Trophoblast cell (in vitro differentiated cells and primary cell): ENCODE data around the gene CTDP1.
"Not testable (repeated sequence)": the region's sequence is repeated elsewhere in the genome, so short reads cannot be mapped to it uniquely, and the experiment has no call there.

Source experiments
- DNase-seq, 2 donors: peaks; one replicate each; pipeline ENCODE4 v3.0.0-alpha.2; 2016
- H2AFZ ChIP-seq: 2 replicates; pipeline ENCODE4 v1.6.1; 2013; ENCODE audit warnings: low read length, moderate library complexity, mild to moderate bottlenecking; ENCODE audit not compliant: insufficient read depth, poor library complexity
- H2AK5ac ChIP-seq: 2 replicates; pipeline ENCODE4 v1.6.1; 2013; ENCODE audit warnings: mild to moderate bottlenecking, low read length
- H2BK120ac ChIP-seq: 2 replicates; pipeline ENCODE4 v1.6.1; 2013; ENCODE audit warnings: low read length, mild to moderate bottlenecking, moderate library complexity; ENCODE audit not compliant: insufficient read depth, poor library complexity
- H2BK12ac ChIP-seq: 2 replicates; pipeline ENCODE4 v1.6.1; 2013; ENCODE audit warnings: mild to moderate bottlenecking, low read length, moderate library complexity
- H2BK5ac ChIP-seq: 2 replicates; pipeline ENCODE4 v1.6.1; 2013; ENCODE audit warnings: low read length, low read depth, moderate library complexity, mild to moderate bottlenecking; ENCODE audit not compliant: poor library complexity
- H3K14ac ChIP-seq: 2 replicates; pipeline ENCODE4 v1.6.1; 2013; ENCODE audit warnings: mild to moderate bottlenecking, low read length
- H3K18ac ChIP-seq: 2 replicates; pipeline ENCODE4 v1.6.1; 2013; ENCODE audit warnings: mild to moderate bottlenecking, low read length
- H3K23ac ChIP-seq: 2 replicates; pipeline ENCODE4 v1.6.1; 2013; ENCODE audit warnings: low read length
- H3K27ac ChIP-seq: 2 replicates; pipeline ENCODE4 v1.5.1; 2013; ENCODE audit warnings: low read depth, mild to moderate bottlenecking, inconsistent platforms, low read length, moderate library complexity
- H3K27me3 ChIP-seq: 2 replicates; pipeline ENCODE4 v1.6.1; 2013; ENCODE audit warnings: inconsistent platforms, mild to moderate bottlenecking, low read length, moderate library complexity; ENCODE audit not compliant: insufficient read depth
- H3K36me3 ChIP-seq, 2 experiments: 1 replicate in 1 of 2; 2 replicates in 1 of 2; pipeline ENCODE4 v1.6.1; 2013; ENCODE audit warnings: low read length in 2 of 2, mild to moderate bottlenecking in 2 of 2, moderate library complexity in 1 of 2; ENCODE audit not compliant: insufficient read depth in 2 of 2, control insufficient read depth in 1 of 2
- H3K4ac ChIP-seq: 2 replicates; pipeline ENCODE4 v1.6.1; 2013; ENCODE audit warnings: low read depth, mild to moderate bottlenecking, low read length, moderate library complexity
- H3K4me1 ChIP-seq, 2 experiments: 1 replicate in 1 of 2; 2 replicates in 1 of 2; pipeline ENCODE4 v1.6.1; 2013; ENCODE audit warnings: low read length in 2 of 2, mild to moderate bottlenecking in 2 of 2, moderate library complexity in 1 of 2; ENCODE audit not compliant: insufficient read depth in 2 of 2, control insufficient read depth in 1 of 2
- H3K4me2 ChIP-seq: 2 replicates; pipeline ENCODE4 v1.6.1; 2013; ENCODE audit warnings: inconsistent platforms, mild to moderate bottlenecking, low read length, moderate library complexity
- H3K4me3 ChIP-seq: 2 replicates; pipeline ENCODE4 v1.5.1; 2013; ENCODE audit warnings: mild to moderate bottlenecking, low read depth, low read length, inconsistent platforms
- H3K79me1 ChIP-seq: one replicate; pipeline ENCODE4 v1.6.1; 2013; ENCODE audit warnings: low read length
- H3K79me2 ChIP-seq: 2 replicates; pipeline ENCODE4 v1.6.1; 2013; ENCODE audit warnings: low read length, mild to moderate bottlenecking; ENCODE audit not compliant: control insufficient read depth, insufficient read depth, poor library complexity
- H3K9ac ChIP-seq: 2 replicates; pipeline ENCODE4 v1.6.1; 2013; ENCODE audit warnings: mild to moderate bottlenecking, low read length
- H3K9me3 ChIP-seq: 2 replicates; pipeline ENCODE4 v1.6.1; 2013; ENCODE audit warnings: low read depth, mild to moderate bottlenecking, control low read depth, inconsistent platforms, low read length; ENCODE audit not compliant: insufficient read depth
- H4K12ac ChIP-seq: 2 replicates; pipeline ENCODE4 v1.6.1; 2013; ENCODE audit warnings: low read depth, mild to moderate bottlenecking, low read length, moderate library complexity
- H4K8ac ChIP-seq: 2 replicates; pipeline ENCODE4 v1.6.1; 2013; ENCODE audit warnings: low read depth, mild to moderate bottlenecking, low read length, moderate library complexity
- H4K91ac ChIP-seq: one replicate; pipeline ENCODE4 v1.6.1; 2013; ENCODE audit warnings: low read depth, mild to moderate bottlenecking, low read length, moderate library complexity
- WGBS: extraction: QIAGEN DNeasy Blood & Tissue Kit; methylation state at CpG from one replicate; pipeline ENCODE4 v1.1.7; 2013; ENCODE audit warnings: missing lambda C conversion rate; ENCODE audit not compliant: insufficient read length, insufficient coverage; ENCODE audit errors: extremely low coverage; 5-methylcytosine and 5-hydroxymethylcytosine counted together

Gene CTDP1

GRCh38 chr18:79694206-79694894 lies 14.7 kb downstream of the CTDP1 start:
- not testable (repeated sequence) for H3K4ac ChIP-seq, H3K4me1 ChIP-seq, H3K4me3 ChIP-seq, H3K23ac ChIP-seq, H4K91ac ChIP-seq, H3K79me1 ChIP-seq, H3K18ac ChIP-seq, H3K9ac ChIP-seq, H3K27ac ChIP-seq, H3K27me3 ChIP-seq, H3K9me3 ChIP-seq, H3K79me2 ChIP-seq, H3K4me2 ChIP-seq, H2BK12ac ChIP-seq, H2BK120ac ChIP-seq, H2AK5ac ChIP-seq, H2AFZ ChIP-seq, H3K14ac ChIP-seq, H4K12ac ChIP-seq, H2BK5ac ChIP-seq, DNase-seq, H4K8ac ChIP-seq
- no CpG with 5 or more reads among the region's 32 CpGs for WGBS
- H3K36me3 ChIP-seq, result peaks cover 34 to 36% of the 10 kb centered on the region in 2 experiments

GRCh38 chr18:79694895-79695213 lies 15.3 kb downstream of the CTDP1 start:
- H2BK12ac ChIP-seq, result no peak overlapping the region
- no peaks in the 10 kb centered on the region for H3K4me1 ChIP-seq
- H3K36me3 ChIP-seq, result peaks cover 36 to 38% of the 10 kb centered on the region in 2 experiments
- H3K4ac ChIP-seq, result no peak overlapping the region
- no peak overlapping the region for H2BK5ac ChIP-seq
- no peak overlapping the region for H3K9ac ChIP-seq
- H4K8ac ChIP-seq, result no peak overlapping the region
- peaks cover 10% of the 10 kb centered on the region for H3K79me2 ChIP-seq
- H2AFZ ChIP-seq, result no peak overlapping the region
- H2AK5ac ChIP-seq, result no peak overlapping the region
- DNase-seq, result no peak
- H3K18ac ChIP-seq, result no peak overlapping the region
- no CpG with 5 or more reads among the region's 3 CpGs for WGBS
- no peaks in the 10 kb centered on the region for H3K9me3 ChIP-seq
- H4K12ac ChIP-seq, result no peak overlapping the region
- H3K4me3 ChIP-seq, result no peak overlapping the region
- no peak overlapping the region for H2BK120ac ChIP-seq
- H3K27me3 ChIP-seq, result no peaks in the 10 kb centered on the region
- H4K91ac ChIP-seq, result no peak overlapping the region
- H3K79me1 ChIP-seq, result no peaks in the 10 kb centered on the region
- H3K4me2 ChIP-seq, result no peak overlapping the region
- no peak overlapping the region for H3K23ac ChIP-seq
- H3K14ac ChIP-seq, result no peak overlapping the region
- H3K27ac ChIP-seq, result no peak overlapping the region

- H3K36me3 ChIP-seq, result peaks cover 36 to 41% of the 10 kb centered on the region in 2 experiments
These were observed 15.7 kb downstream of the CTDP1 start for GRCh38 chr18:79695269-79695668.

GRCh38 chr18:79695856-79696850 lies 16.6 kb downstream of the CTDP1 start:
- Histone ChIP-seq H2AFZ (no peak overlapping the region), H3K14ac (no peak overlapping the region), H3K79me1 (no peaks in the 10 kb centered on the region), H3K4me3 (no peak overlapping the region), H3K79me2 (peaks cover 4% of the 10 kb centered on the region), H4K12ac (no peak overlapping the region), H2AK5ac (no peak overlapping the region), H3K27ac (no peak overlapping the region), H3K9me3 (no peaks in the 10 kb centered on the region), H4K91ac (no peak overlapping the region), H3K4me1 (no peaks in the 10 kb centered on the region), H2BK120ac (no peak overlapping the region), H3K36me3 (peaks cover 38 to 45% of the 10 kb centered on the region in 2 experiments), H3K4ac (no peak overlapping the region), H3K4me2 (no peak overlapping the region), H3K23ac (no peak overlapping the region), H3K9ac (no peak overlapping the region), H2BK5ac (no peak overlapping the region), H4K8ac (no peak overlapping the region), H3K27me3 (no peaks in the 10 kb centered on the region), H2BK12ac (no peak overlapping the region), H3K18ac (no peak overlapping the region)
- no peak for DNase-seq
- no CpG with 5 or more reads among the region's 53 CpGs for WGBS

More at GRCh38 chr18:79695269-79695668, 15.7 kb downstream of the CTDP1 start:
- Histone ChIP-seq H4K8ac (no peak overlapping the region), H2BK12ac (no peak overlapping the region), H3K9ac (no peak overlapping the region), H3K27me3 (no peaks in the 10 kb centered on the region), H3K4ac (no peak overlapping the region), H3K4me3 (no peak overlapping the region), H3K27ac (no peak overlapping the region), H2BK5ac (no peak overlapping the region), H3K14ac (no peak overlapping the region), H4K12ac (no peak overlapping the region), H3K79me1 (no peaks in the 10 kb centered on the region), H3K18ac (no peak overlapping the region), H2AK5ac (no peak overlapping the region), H3K9me3 (no peaks in the 10 kb centered on the region), H3K4me2 (no peak overlapping the region), H3K4me1 (no peaks in the 10 kb centered on the region), H3K23ac (no peak overlapping the region), H2BK120ac (no peak overlapping the region), H2AFZ (no peak overlapping the region), H3K79me2 (peaks cover 7% of the 10 kb centered on the region), H4K91ac (no peak overlapping the region)
- DNase-seq, result no peak
- no CpG with 5 or more reads among the region's 13 CpGs for WGBS
